Parathyroid adenoma (tissue), 2 donors: Measurements from ENCODE around the gene APELA.

ENCODE experiments used
- H2AFZ ChIP-seq: fragments of 300-600 bp; sonication (generic); one replicate; pipeline ENCODE4 v1.7.0; 2017; ENCODE audit warnings: antibody characterized with exemption, mild to moderate bottlenecking
- H3K27ac ChIP-seq: fragments of 300-600 bp; sonication (generic); one replicate; pipeline ENCODE4 v1.7.0; 2017
- H3K27me3 ChIP-seq: fragments of 300-600 bp; sonication (generic); one replicate; pipeline ENCODE4 v1.7.0; 2017; ENCODE audit warnings: low read length; ENCODE audit not compliant: control insufficient read depth, insufficient read depth
- H3K36me3 ChIP-seq: fragments of 300-600 bp; sonication (generic); one replicate; pipeline ENCODE4 v1.7.0; 2017; ENCODE audit warnings: low read length; ENCODE audit not compliant: control insufficient read depth, insufficient read depth
- H3K4me1 ChIP-seq: fragments of 300-600 bp; sonication (generic); one replicate; pipeline ENCODE4 v1.7.0; 2017; ENCODE audit warnings: control low read depth
- H3K4me2 ChIP-seq: fragments of 300-600 bp; sonication (generic); one replicate; pipeline ENCODE4 v1.7.0; 2017; ENCODE audit warnings: low read length
- H3K4me3 ChIP-seq: fragments of 300-600 bp; sonication (generic); one replicate; pipeline ENCODE4 v1.7.0; 2017; ENCODE audit warnings: low read depth, low read length
- H3K79me2 ChIP-seq: fragments of 300-600 bp; sonication (generic); one replicate; pipeline ENCODE4 v1.7.0; 2017; ENCODE audit warnings: control low read depth
- H3K9ac ChIP-seq: fragments of 300-600 bp; sonication (generic); one replicate; pipeline ENCODE4 v1.7.0; 2017; ENCODE audit warnings: mild to moderate bottlenecking
- H3K9me3 ChIP-seq: fragments of 300-600 bp; sonication (generic); one replicate; pipeline ENCODE4 v1.7.0; 2017; ENCODE audit warnings: low read length; ENCODE audit not compliant: control insufficient read depth
- TF ChIP-seq, protein P1 (sequence below): fragments of 300-600 bp; sonication (generic); IDR thresholded peaks from one replicate; pipeline ENCODE4 v1.7.0; 2017; ENCODE audit warnings: antibody characterized with exemption, mild to moderate bottlenecking
- donor health status: primary hyperparathyroidism.

APELA gene

DNA sequence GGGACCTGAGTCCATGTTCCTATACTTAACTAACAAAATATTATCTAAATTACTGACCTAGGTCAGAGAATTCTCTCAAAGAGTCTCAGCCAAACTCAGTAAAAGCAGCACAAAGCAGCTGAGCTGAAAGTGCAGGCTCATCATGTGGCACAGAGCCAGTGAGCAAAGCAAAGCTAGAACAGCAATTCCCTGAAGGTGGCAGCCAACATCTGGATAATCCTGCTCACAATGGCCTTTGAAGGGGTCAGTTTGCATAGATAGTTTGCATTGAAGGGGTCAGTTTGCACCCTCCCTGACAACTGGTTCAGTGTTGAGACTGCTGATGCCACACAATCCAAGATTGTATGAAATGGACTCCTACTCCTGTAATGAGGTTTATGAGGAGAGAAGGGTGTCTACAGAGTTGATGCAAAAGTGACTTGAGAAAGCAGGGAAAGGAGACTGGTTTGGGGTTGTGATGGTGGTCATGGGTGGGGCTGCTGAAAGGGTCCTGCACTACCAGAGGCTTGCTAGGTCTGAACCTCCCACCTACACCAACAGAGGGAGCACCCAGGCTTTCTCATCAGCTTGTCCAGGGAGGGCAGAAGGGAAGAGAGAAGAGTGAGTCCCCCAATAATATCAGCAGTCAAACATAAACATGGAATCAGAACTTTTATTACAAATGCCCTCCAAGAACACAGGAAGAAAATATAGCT lies 60.7 kb downstream of the APELA start:
- Histone ChIP-seq H3K36me3 (no peaks in the 10 kb centered on the region), H2AFZ (no peak overlapping the region), H3K79me2 (no peaks in the 10 kb centered on the region), H3K27me3 (no peaks in the 10 kb centered on the region), H3K27ac (no peak overlapping the region), H3K4me1 (no peaks in the 10 kb centered on the region), H3K4me3 (no peak overlapping the region), H3K4me2 (no peak overlapping the region), H3K9ac (no peak overlapping the region), H3K9me3 (no peaks in the 10 kb centered on the region)
- TF ChIP-seq, protein P1, sequence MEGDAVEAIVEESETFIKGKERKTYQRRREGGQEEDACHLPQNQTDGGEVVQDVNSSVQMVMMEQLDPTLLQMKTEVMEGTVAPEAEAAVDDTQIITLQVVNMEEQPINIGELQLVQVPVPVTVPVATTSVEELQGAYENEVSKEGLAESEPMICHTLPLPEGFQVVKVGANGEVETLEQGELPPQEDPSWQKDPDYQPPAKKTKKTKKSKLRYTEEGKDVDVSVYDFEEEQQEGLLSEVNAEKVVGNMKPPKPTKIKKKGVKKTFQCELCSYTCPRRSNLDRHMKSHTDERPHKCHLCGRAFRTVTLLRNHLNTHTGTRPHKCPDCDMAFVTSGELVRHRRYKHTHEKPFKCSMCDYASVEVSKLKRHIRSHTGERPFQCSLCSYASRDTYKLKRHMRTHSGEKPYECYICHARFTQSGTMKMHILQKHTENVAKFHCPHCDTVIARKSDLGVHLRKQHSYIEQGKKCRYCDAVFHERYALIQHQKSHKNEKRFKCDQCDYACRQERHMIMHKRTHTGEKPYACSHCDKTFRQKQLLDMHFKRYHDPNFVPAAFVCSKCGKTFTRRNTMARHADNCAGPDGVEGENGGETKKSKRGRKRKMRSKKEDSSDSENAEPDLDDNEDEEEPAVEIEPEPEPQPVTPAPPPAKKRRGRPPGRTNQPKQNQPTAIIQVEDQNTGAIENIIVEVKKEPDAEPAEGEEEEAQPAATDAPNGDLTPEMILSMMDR: no peak

GRCh38 chr4:164943192-164943591 lies 66.2 kb downstream of the APELA start:
- H3K36me3 ChIP-seq: no peaks in the 10 kb centered on the region
- no peak overlapping the region for H3K4me2 ChIP-seq
- H3K79me2 ChIP-seq: no peaks in the 10 kb centered on the region
- H2AFZ ChIP-seq: no peak overlapping the region
- TF ChIP-seq, protein P1: no peak
- H3K27me3 ChIP-seq: no peaks in the 10 kb centered on the region
- H3K4me3 ChIP-seq: no peak overlapping the region
- H3K4me1 ChIP-seq: no peaks in the 10 kb centered on the region
- no peak overlapping the region for H3K27ac ChIP-seq
- no peak overlapping the region for H3K9ac ChIP-seq
- no peaks in the 10 kb centered on the region for H3K9me3 ChIP-seq

- Histone ChIP-seq H3K4me1 (no peaks in the 10 kb centered on the region), H3K79me2 (no peaks in the 10 kb centered on the region)
- TF ChIP-seq, protein P1: no peak
Observed at GRCh38 chr4:164945146-164945545, 68.2 kb downstream of the APELA start.

DNA sequence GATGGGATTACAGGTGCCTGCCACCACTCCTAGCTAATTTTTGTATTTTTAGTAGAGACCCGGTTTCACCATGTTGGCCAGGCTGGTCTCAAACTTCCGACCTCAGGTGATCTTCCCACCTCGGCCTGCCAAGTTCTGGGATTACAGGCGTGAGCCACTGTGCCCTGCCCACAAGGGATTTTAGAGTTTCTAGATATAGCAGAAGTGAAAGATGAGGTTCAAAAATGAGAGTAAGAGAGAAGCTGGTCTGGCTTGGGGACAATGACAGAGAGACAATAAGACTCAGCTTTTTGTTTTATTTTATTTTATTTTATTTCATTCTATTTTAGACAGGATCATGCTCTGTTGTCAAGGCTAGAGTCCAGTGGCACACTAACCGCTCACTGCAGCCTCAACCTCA lies 69.8 kb downstream of the APELA start:
- Histone ChIP-seq H3K36me3 (no peaks in the 10 kb centered on the region), H3K4me2 (no peak overlapping the region), H3K4me3 (no peak overlapping the region), H3K79me2 (no peaks in the 10 kb centered on the region), H3K9ac (no peak overlapping the region), H3K27me3 (no peaks in the 10 kb centered on the region), H2AFZ (no peak overlapping the region), H3K4me1 (no peaks in the 10 kb centered on the region), H3K27ac (no peak overlapping the region), H3K9me3 (no peaks in the 10 kb centered on the region)
- TF ChIP-seq, protein P1: no peak

More at GRCh38 chr4:164945146-164945545, 68.2 kb downstream of the APELA start:
- Histone ChIP-seq H2AFZ (no peak overlapping the region), H3K9ac (no peak overlapping the region), H3K27me3 (no peaks in the 10 kb centered on the region), H3K4me2 (no peak overlapping the region), H3K9me3 (no peaks in the 10 kb centered on the region), H3K27ac (no peak overlapping the region), H3K36me3 (no peaks in the 10 kb centered on the region), H3K4me3 (no peak overlapping the region)
